Hematopoietic multipotent progenitor cell treated with erythropoietin and hydrocortisone succinate and interleukin-3 and kit ligand, for 17 days (in vitro differentiated cells): Measurements from ENCODE around the gene ZNF564.
A peak's percentile ranks its signal among the peaks of the same experiment; 100 is the strongest.
"Not testable (repeated sequence)": the region's sequence is repeated elsewhere in the genome, so short reads cannot be mapped to it uniquely, and the experiment has no call there.

Source experiments
- DNase-seq: peaks from one replicate; pipeline ENCODE4 v3.0.0-alpha.2; 2015; ENCODE audit warnings: low spot score

ZNF564 gene

GRCh38 chr19:12551060-12551832 is at the start of gene ZNF564:
Gene ZNF564, minus strand, starts transcription at chr19:12551482. Its CDS starts 150 bp downstream, at chr19:12551332.
- peak; percentile 90 for DNase-seq

GRCh38 chr19:12597594-12597993 is 46.3 kb upstream of the ZNF564 start:
- no peak for DNase-seq

GRCh38 chr19:12596927-12597548 is 45.8 kb upstream of the ZNF564 start:
- no peak for DNase-seq

- no peak for DNase-seq
These were observed 45.2 kb upstream of the ZNF564 start for GRCh38 chr19:12596485-12596884.

GRCh38 chr19:12581100-12581499 is 29.8 kb upstream of the ZNF564 start:
- DNase-seq: no peak

- DNase-seq: no peak
These were observed 29.0 kb upstream of the ZNF564 start for GRCh38 chr19:12580180-12580694.

- no peak for DNase-seq
These were observed 27.4 kb upstream of the ZNF564 start for GRCh38 chr19:12578641-12579040.

GRCh38 chr19:12574036-12574435 is 22.8 kb upstream of the ZNF564 start:
- DNase-seq: no peak

GRCh38 chr19:12567951-12568350 is 16.7 kb upstream of the ZNF564 start:
- DNase-seq: no peak

GRCh38 chr19:12566380-12566779 is 15.1 kb upstream of the ZNF564 start:
- not testable (repeated sequence) for DNase-seq

- DNase-seq: peak; percentile 78
These were observed 12.9 kb upstream of the ZNF564 start for GRCh38 chr19:12564016-12564664.

GRCh38 chr19:12555456-12555930 is 4.2 kb upstream of the ZNF564 start:
- no peak for DNase-seq

- DNase-seq: no peak
These were observed 4.4 kb downstream of the ZNF564 start for GRCh38 chr19:12546903-12547302.

GRCh38 chr19:12546068-12546467 is 5.2 kb downstream of the ZNF564 start:
- no peak for DNase-seq

- no peak for DNase-seq
These were observed 6.0 kb downstream of the ZNF564 start for GRCh38 chr19:12545267-12545666.

GRCh38 chr19:12544401-12544876 is 6.8 kb downstream of the ZNF564 start:
- no peak for DNase-seq

- no peak for DNase-seq
These were observed 7.4 kb downstream of the ZNF564 start for GRCh38 chr19:12543855-12544254.

- DNase-seq: no peak
These were observed 24.0 kb downstream of the ZNF564 start for GRCh38 chr19:12527034-12527836.

- DNase-seq: no peak
These were observed 24.7 kb downstream of the ZNF564 start for GRCh38 chr19:12526542-12526941.

- DNase-seq: no peak
These were observed 29.3 kb downstream of the ZNF564 start for GRCh38 chr19:12521996-12522395.

GRCh38 chr19:12513531-12514061 is 37.7 kb downstream of the ZNF564 start:
- no peak for DNase-seq
